HepG2 (cell line): Measurements from ENCODE around the gene GTF2B. TPM values are rescaled to one million over a fixed set of nuclear protein-coding genes. Genes with fewer than 3 reads are reported as not detected.
"Not testable (repeated sequence)": the region's sequence is repeated elsewhere in the genome, so short reads cannot be mapped to it uniquely, and the experiment has no call there.

Experiments
- ATAC-seq: fragments of 200-7000 bp; cut with Tn5 transposase; 3 replicates; pipeline ENCODE4 v1.9.1; 2020; ENCODE audit warnings: mild to moderate bottlenecking, moderate library complexity
- BruUV-seq: library from RNA; stranded (reverse); fragments of 400-500 nt; replicated peaks from 2 replicates; lab custom pipeline; 2021; lab: Mats Ljungman, UMichigan
- CTCF ChIA-PET: fragments of 300-600 bp; formaldehyde crosslinking; extraction: SDS; loops from one replicate; lab custom pipeline; 2021; ENCODE audit warnings: low total read pairs, inconsistent platforms, low intra/inter-chr PET ratio; lab: Yijun Ruan, JAX
- POLR2A ChIA-PET: fragments of 350-600 bp; sonication (Branson Sonifier 250); formaldehyde crosslinking; loops from one replicate; lab custom pipeline; 2020; ENCODE audit warnings: antibody characterized with exemption, inconsistent platforms; lab: Yijun Ruan, JAX
- DNase-seq: peaks from one replicate; pipeline ENCODE4 v3.0.0-alpha.2; 2015; ENCODE audit warnings: low spot score
- FAIRE-seq: peaks from 3 replicates; lab custom pipeline; 2011; peaks lifted over from hg19 to GRCh38; lab: Jason Lieb, UNC
- H2AFZ ChIP-seq: one replicate; pipeline ENCODE4 v1.6.1; 2011; ENCODE audit warnings: low read length, inconsistent platforms
- H3K27ac ChIP-seq: fragments of 300-600 bp; 3 replicates; pipeline ENCODE4 v1.8.0; 2011; ENCODE audit warnings: mixed run types, mild to moderate bottlenecking, mixed read lengths, low read length, inconsistent platforms; ENCODE audit not compliant: insufficient read depth; ENCODE audit errors: extremely low read length
- H3K27me3 ChIP-seq, 2 experiments: fragments of 200-600 bp in 1 of 2; 2 replicates in 1 of 2; 3 replicates in 1 of 2; pipeline versions ENCODE4 v1.6.0 to v1.8.0; 2011; ENCODE audit warnings: low read length in 2 of 2, mild to moderate bottlenecking in 2 of 2, moderate library complexity in 2 of 2, inconsistent platforms in 1 of 2; ENCODE audit not compliant: insufficient read depth in 2 of 2, control insufficient read depth in 1 of 2
- H3K36me3 ChIP-seq, 2 experiments: fragments of 200-600 bp in 1 of 2; replicated peaks in 1 of 2; 2 replicates in 1 of 2; 3 replicates in 1 of 2; pipeline versions ENCODE4 v1.5.1 to v1.8.0; 2011; ENCODE audit warnings: low read length in 2 of 2, inconsistent platforms in 1 of 2; ENCODE audit not compliant: insufficient read depth in 2 of 2, control insufficient read depth in 1 of 2
- H3K4me1 ChIP-seq: 2 replicates; pipeline ENCODE4 v1.5.1; 2012; ENCODE audit warnings: low read length, inconsistent platforms; ENCODE audit not compliant: insufficient read depth
- H3K4me2 ChIP-seq: 2 replicates; pipeline ENCODE4 v1.6.0; 2011; ENCODE audit warnings: low read depth, low read length, inconsistent platforms
- H3K4me3 ChIP-seq, 3 experiments: fragments of 200-600 bp in 1 of 3; sonication (generic), shearing (Covaris generic) in 1 of 3; replicated peaks in 1 of 3; 2 replicates each; pipeline ENCODE4 v1.5.1; 2011 to 2016; ENCODE audit warnings: low read length in 3 of 3, inconsistent platforms in 2 of 3, low read depth in 2 of 3, mild to moderate bottlenecking in 2 of 3, control low read depth in 1 of 3, mixed read lengths in 1 of 3; ENCODE audit not compliant: insufficient read depth in 1 of 3
- H3K79me2 ChIP-seq: one replicate; pipeline ENCODE4 v1.6.1; 2011; ENCODE audit warnings: low read length, inconsistent platforms; ENCODE audit not compliant: insufficient read depth
- H3K9ac ChIP-seq: 2 replicates; pipeline ENCODE4 v1.6.0; 2011; ENCODE audit warnings: mild to moderate bottlenecking, low read depth, low read length, inconsistent platforms; ENCODE audit not compliant: insufficient read depth
- H3K9me3 ChIP-seq: 2 replicates; pipeline ENCODE4 v1.5.1; 2012; ENCODE audit warnings: mild to moderate bottlenecking, low read length
- H4K20me1 ChIP-seq: 2 replicates; pipeline ENCODE4 v1.6.0; 2011; ENCODE audit warnings: inconsistent platforms, mild to moderate bottlenecking, low read length, moderate library complexity; ENCODE audit not compliant: insufficient read depth
- KLF11 ChIP-seq: IDR thresholded peaks from 2 replicates; pipeline ENCODE4 v1.6.1; 2016; ENCODE audit warnings: missing compliant biosample characterization
- MAX ChIP-seq: IDR thresholded peaks from 2 replicates; pipeline ENCODE4 v1.6.1; 2012; ENCODE audit warnings: inconsistent platforms
- ZMAT5 ChIP-seq: sonication (generic); formaldehyde crosslinking; IDR thresholded peaks from 2 replicates; pipeline ENCODE4 v1.5.0; 2020; ENCODE audit warnings: mild to moderate bottlenecking, low read depth, missing genetic modification reagents, borderline replicate concordance
- ZNF646 ChIP-seq: sonication (generic); formaldehyde crosslinking; IDR thresholded peaks from 2 replicates; pipeline ENCODE4 v1.9.0; 2021; ENCODE audit warnings: mild to moderate bottlenecking, missing genetic modification reagents
- ZNF670 ChIP-seq: sonication (generic); formaldehyde crosslinking; IDR thresholded peaks from 2 replicates; pipeline ENCODE4 v1.8.0; 2022; ENCODE audit warnings: mild to moderate bottlenecking, missing genetic modification reagents, borderline replicate concordance
- ZNF761 ChIP-seq: sonication (generic); formaldehyde crosslinking; conservative IDR thresholded peaks from 2 replicates; pipeline ENCODE4 v1.4.0; 2020; ENCODE audit warnings: mild to moderate bottlenecking, missing genetic modification reagents
- WGBS: methylation state at CpG from one replicate; pipeline ENCODE4 v1.1.6; 2017; ENCODE audit warnings: low lambda C conversion rate; 5-methylcytosine and 5-hydroxymethylcytosine counted together
- in situ Hi-C: cut with HindIII; loops from 2 replicates; pipeline ENCODE4 v1.10.0; 2017; ENCODE audit warnings: low pct_unique_long_range_greater_than_20kb; ENCODE audit not compliant: extremely low pct_ligation_motif_present
- intact Hi-C: fragments of 100-400 bp; cut with micrococcal nuclease; formaldehyde crosslinking; loops from one replicate; pipeline ENCODE4 v1.10.0; 2022; ENCODE audit not compliant: unreplicated experiment
- polyA plus RNA-seq, 8 experiments: library from polyadenylated mRNA; depleted of rRNA in 3 of 8; stranded (reverse) in 7 of 8; unstranded in 1 of 8; fragments of >200 nt; fragmentation: Illumina TruSeq in 4 of 8; extraction: Trizol in 4 of 8; gene quantifications; 2 replicates each; pipeline versions ENCODE4 v1.2.1 to v1.2.3, GENCODE V29; 2011 to 2016; ENCODE audit warnings: low read depth in 4 of 8, missing spikeins in 1 of 8, mixed read lengths in 1 of 8; ENCODE audit not compliant: insufficient read depth in 1 of 8
- total RNA-seq, 5 experiments: library from RNA; depleted of rRNA; stranded (reverse); fragments of >200 nt; fragmentation: Illumina TruSeq; extraction: Trizol; gene quantifications; 2 replicates each; pipeline ENCODE4 v1.2.3, GENCODE V29; 2016; ENCODE audit warnings: low read depth in 1 of 5

The GTF2B gene
- total and polyA plus RNA-seq, 2 of the 13 experiments (the other 11 are each of a cell fraction or from before 2014, with no cell fraction given), result 31.5 to 43.4 TPM

- peak; percentile 81 for TF ChIP-seq ZNF646 (CRISPR knock-in tag)
- TF ChIP-seq MAX, result peak; percentile 77
- peak; percentile 70; the same call in 1 of the 2 replicates for TF ChIP-seq KLF11 (CRISPR knock-in tag)
- TF ChIP-seq ZNF761 (CRISPR knock-in tag), result no peak
- TF ChIP-seq ZNF670 (CRISPR knock-in tag), result no peak; the same call in 1 of the 2 replicates
- no peak for TF ChIP-seq ZMAT5 (CRISPR knock-in tag)
These were observed at the start of gene GTF2B (continued) for GRCh38 chr1:88891318-88891950.

GRCh38 chr1:88938528-88938927 lies 47.2 kb upstream of the GTF2B start:
- H4K20me1 ChIP-seq, H3K27me3 ChIP-seq, DNase-seq, H3K27ac ChIP-seq, BruUV-seq, intact Hi-C loops, ATAC-seq, H3K9me3 ChIP-seq, H3K4me3 ChIP-seq, H2AFZ ChIP-seq, CTCF ChIA-PET, H3K9ac ChIP-seq, POLR2A ChIA-PET, H3K79me2 ChIP-seq, in situ Hi-C loops, H3K4me2 ChIP-seq, FAIRE-seq: not testable (repeated sequence)
- H3K4me1 ChIP-seq, result peaks cover 14% of the 10 kb centered on the region
- 96% methylated on average over 1 of the region's 1 CpG for WGBS
- peaks cover 7 to 45% of the 10 kb centered on the region in 2 experiments; a peak in 4 of 5 replicates for H3K36me3 ChIP-seq
